CD1c-positive myeloid dendritic cell (primary cell): ENCODE results near the gene RECQL5.
A peak's percentile ranks its signal among the peaks of the same experiment; 100 is the strongest.
"Not testable (repeated sequence)": the region's sequence is repeated elsewhere in the genome, so short reads cannot be mapped to it uniquely, and the experiment has no call there.

Experiments
- DNase-seq: peaks from one replicate; pipeline ENCODE4 v3.0.0-alpha.2; 2016; ENCODE audit errors: extremely low spot score

RECQL5 gene

DNA sequence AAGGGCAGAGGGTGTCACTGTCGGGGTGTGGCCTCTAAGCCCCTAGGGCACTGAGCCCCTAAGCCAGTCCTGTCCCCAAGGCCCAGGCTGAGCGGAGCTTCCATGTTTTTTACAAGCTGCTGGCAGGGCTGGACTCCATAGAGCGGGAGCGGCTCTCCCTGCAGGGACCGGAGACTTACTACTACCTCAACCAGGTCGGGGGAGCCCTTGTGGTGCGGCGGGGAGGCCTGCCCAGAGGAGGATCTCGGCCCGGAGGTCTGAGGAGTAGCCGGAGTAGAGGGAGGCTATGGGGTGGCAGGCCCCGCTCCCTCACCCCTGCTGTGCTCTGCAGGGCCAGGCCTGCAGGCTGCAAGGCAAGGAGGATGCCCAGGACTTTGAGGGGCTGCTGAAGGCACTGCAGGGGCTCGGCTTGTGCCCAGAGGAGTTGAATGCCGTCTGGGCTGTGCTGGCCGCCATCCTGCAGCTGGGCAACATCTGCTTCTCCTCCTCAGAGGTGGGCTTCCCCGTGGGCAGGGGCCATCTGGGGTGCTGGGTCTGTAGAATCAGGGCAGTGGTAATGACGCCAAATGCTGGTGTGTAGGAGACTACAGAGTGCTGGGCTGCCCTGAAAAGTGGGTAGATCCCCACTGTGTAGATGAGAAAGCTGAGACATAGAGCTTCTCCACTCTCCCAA, 74.5 kb downstream of the RECQL5 start:
- DNase-seq: no peak

DNA sequence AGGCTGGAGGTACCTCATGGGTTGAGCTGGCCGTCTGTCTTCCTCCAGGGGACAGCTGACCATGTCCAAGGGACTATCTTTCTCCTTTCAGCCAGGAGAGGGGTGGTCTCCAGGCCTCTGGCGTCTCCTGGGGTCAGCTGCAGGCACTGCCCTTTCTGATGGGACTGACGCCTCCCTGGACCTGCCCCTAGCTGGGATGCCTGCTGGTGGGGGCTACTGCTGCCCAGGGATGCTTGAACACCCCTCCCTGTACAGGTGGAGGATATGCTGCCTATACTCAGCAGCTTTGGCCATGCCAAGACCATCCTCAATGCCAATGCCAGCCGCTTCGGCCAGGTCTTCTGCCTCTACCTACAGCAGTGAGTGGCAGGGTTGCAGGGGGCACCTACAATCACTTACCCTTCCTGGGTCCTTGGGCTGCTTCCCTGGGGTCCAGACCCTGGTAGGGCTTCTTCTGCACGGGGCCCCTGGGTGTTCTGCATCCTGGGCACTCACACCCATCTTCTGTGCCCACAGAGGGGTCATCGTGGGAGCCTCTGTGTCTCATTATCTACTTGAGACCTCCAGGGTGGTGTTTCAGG, 75.1 kb downstream of the RECQL5 start:
- no peak for DNase-seq

DNA sequence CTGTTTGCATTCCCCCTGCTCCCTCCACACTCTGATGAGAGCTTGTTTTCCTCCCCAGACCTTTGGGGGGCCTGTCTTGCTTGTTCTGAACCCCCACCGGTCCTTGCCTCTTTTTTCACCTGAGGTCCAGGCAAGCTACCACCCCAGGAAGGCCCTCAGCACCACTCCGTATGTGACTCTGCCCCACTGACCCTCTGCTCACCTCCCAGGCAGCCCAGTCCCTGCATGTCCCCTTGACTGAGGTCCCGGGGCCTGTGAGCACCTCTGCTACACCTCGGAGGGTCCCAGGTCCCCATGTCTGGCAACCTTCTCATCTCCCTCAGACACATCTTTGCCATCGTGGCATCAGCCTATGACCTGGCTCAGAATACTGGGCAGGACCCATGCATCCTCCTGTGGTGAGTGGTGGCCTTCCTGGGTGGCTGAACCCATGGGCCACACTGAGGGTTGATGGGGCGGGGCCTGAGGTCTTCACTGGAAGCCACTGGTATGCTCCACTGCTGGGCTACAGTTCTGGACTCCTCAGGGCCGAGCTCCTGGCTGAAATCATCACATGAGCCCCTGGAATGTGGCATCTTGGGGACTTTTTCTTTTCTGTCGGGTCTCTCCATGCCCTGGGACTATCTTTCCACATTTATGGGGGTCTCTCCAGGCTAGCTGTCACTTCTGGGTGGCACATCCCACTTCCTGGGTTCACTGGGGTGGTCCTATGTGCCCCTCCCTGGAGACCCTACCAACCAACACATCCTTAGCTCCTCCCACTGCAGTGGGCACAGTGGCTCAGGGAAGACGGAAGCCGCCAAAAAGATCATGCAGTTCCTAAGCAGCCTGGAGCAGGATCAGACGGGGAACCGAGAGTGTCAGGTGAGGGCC, 75.9 kb downstream of the RECQL5 start:
- DNase-seq: no peak

DNA sequence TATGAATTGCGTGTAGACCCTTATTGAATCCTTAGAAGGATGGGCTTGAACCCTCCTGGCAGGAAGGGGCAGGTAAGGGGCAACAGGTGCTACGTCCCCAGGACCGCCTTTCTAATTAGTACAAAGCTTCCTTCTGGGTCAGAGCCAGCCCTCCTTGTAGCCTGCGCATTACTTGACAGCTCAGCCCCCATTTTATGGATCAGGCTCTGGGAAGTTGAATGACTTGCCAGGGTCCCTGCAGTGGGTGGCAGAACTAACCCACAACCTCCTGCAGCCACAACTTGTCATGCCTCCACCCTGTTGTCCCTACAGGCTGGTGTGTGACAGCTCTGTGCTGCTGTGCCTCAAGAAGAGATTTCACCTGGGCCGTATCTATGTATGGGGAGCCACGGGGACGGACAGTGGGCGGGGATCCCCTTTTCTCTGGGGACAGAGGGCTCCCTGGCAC, 76.6 kb downstream of the RECQL5 start:
- no peak for DNase-seq

DNA sequence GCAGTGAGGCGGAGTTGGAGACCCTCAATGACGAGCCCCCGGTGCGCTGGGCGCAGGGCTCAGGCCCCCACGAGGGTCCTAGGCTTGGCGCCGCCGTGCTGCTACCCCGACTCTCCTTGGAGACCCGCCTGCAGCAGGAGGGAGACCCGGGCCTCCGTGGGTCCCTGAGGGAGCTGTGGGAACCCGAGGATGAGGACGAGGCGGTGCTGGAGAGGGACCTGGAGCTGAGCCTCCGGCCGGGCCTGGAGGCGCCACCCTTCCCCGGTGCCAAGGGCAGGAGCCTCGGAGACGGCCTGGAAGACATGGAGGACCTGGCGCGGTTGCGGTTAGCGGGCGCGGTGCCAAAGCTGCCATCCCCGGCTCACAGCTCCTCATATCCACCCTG, 77.0 kb downstream of the RECQL5 start:
- DNase-seq: no peak

DNA sequence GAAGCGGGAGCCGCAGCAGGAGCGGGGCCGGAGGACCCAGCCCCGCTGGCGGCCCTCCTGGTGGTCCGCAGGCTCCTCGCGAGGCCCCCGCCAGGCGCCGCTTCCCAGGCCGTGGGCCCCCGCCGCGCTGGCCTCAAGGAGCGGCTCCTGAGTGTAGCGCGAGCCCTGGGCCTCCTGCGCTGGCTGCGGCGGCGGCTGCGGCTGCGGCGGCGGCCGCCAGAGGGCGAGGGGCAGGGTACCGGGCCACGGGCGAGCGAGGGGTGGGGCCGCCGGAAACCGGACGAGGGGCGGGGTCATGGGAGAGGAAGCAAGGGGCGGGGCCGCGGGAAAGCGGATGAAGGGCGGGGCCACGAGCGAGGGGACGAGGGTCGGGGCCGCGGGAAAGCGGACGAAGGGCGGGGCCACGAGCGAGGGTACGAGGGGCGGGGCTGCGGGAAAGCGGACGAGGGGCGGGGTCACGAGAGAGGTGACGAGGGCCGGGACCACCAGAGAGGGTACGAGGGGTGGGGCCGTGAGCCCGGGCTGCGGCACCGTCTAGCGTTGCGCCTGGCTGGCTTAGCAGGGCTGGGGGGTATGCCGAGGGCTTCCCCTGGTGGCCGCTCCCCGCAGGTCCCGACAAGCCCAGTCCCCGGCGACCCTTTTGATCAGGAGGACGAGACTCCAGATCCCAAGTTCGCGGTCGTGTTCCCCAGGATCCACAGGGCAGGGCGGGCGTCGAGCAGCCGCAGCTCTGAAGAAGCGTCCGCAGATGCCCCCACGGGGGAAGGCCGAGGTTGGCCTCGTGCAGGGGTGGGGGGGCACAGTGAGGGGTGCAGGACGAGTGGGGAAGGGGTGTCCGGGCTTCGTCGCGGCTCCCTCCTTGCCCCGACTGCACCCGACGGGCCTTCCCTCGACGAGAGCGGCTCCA, 77.7 kb downstream of the RECQL5 start:
- DNase-seq: peak; percentile 94

DNA sequence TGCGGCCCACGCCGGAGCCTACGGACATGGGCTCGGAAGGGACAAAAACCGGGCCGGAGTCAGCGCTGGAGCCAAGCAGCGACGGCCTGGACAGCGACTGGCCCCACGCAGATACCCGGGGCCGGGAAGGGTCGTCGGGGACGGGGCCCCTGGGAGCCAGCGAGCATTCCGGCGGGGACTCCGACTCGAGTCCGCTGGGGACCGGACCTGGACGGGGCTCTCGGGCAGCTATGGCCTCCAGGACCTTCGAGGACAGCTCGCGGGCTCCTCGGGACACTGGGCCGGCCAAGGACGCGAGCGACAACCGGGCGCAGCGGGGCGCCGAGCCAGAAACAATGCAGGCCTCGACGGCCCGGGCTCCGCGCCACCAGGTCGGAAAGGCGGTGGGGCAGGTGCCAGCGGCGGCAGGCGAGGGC, 78.3 kb downstream of the RECQL5 start:
- DNase-seq: no peak

DNA sequence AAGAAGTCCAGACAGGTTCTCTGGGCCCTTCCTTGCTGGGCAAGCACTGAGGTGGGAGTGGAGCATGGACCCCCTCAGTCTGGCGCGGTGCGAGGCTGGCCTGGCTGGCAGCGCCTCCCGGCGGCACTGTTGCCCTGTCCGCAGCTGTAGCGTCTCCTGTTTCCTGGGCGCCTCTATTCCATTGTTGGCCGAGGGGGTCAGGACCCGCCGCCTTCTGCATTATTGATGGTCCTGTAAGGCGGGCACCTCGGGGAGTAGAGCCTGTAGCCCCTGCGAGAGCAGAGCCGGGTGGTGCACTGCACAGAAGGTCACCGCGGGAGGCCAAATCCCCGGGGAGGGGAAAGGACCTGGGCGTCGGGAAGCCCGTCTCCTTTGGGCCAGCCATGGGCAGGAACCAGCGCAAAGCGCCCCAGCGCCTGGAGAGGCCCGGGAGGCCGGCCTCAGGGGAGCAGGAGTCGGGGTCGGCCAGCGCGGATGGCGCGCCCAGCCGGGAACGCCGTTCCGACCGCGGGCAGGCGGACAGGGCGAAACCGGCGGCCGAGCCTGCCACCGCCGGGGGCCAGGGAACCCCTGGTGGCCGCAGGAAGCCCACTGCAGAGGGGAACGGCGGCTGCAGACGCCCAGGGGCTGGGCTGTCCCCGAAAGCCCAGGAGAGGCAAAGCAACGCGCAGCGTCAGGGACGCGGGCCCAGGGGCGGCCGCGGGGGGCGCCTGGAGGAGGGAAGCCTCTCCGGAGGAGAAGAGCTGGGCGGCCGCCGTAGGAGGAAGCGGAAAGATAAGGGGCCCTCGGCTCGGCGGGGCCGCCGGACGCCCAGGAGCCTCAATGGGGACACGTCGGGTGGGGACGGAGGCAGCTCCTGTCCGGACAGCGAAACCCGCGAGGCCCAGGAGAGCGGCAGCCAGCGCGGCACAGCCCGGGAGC, 79.0 kb downstream of the RECQL5 start, which contains the start of gene MYO15B:
TSS of gene MYO15B (plus strand) at position 126 of the 921 bp plus-strand sequence. CDS start at position 384, 258 bp downstream.
- DNase-seq: peak; percentile 76

DNA sequence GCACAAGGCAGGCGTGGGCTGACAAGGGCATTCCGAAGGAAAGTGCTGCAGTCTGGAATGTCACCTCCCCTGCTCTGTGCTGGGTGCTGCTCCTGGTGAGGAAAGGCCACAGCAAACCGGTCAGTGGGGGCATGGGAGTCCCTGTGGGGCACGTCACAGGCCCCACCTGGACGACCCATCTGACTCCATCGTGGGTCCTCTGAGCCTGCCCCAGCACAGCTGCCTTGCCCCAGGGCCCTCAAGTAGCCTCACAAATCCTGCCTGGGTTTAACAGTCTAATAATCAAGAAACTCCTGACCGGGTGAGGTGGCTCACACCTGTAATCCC, 82.1 kb downstream of the RECQL5 start:
- no peak for DNase-seq

DNA sequence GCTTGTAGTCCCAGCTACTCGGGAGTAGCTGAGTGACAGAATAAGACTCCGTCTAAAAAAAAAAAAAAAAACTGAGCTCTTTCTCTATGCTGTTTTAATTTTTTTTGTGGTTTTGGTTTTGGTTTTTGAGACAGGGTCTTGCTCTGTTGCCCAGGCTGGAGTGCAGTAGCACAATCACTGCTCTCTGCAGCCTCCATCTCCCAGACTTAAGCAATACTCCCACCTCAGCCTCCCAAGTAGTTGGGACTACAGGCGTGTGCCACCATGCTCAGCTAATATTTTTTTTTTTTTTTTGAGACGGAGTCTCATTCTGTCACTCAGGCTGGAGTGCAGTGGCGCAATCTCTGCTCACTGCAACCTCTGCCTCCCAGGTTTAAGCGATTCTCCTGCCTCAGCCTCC, 83.8 kb downstream of the RECQL5 start:
- not testable (repeated sequence) for DNase-seq

DNA sequence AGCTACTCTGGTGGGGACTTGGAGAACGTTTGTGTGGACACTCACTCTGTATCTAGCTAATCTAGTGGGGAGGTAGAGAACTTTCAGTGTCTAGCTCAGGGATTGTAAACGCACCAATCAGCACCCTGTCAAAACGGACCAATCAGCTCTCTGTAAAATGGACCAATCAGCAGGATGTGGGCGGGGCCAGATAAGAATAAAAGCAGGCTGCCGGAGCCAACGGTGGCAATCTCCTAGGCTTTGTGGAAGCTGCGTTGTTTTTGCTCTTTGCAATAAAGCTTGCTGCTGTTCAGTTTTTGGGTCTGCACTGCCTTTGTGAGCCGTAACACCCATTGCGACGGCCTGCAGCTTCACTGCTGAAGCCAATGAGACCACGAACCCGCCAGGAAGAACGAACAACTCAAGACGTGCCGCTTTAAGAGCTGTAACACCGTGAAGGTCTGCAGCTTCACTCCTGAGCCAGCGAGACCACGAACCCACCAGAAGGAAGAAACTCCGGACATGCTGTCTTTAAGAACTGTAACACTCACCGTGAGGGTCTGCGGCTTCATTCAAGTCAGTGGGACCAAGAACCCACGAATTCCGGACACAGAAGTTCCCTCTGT, 85.7 kb downstream of the RECQL5 start:
- DNase-seq: peak; percentile 45
